GM12865 (cell line): ENCODE measurements around the gene ABHD18.
"Not testable (repeated sequence)": the region's sequence is repeated elsewhere in the genome, so short reads cannot be mapped to it uniquely, and the experiment has no call there.

Experiments used
- DNase-seq: peaks from one replicate; pipeline ENCODE4 v3.0.0; 2010; ENCODE audit warnings: low read depth
- H3K4me3 ChIP-seq: 2 replicates; pipeline ENCODE4 v1.5.1; 2011; ENCODE audit warnings: mild to moderate bottlenecking, low read depth, low read length, control low read depth
- CTCF ChIP-seq: IDR thresholded peaks from 2 replicates; pipeline ENCODE4 v1.5.1; 2011; ENCODE audit warnings: low read length, control low read depth, low read depth, inconsistent platforms; ENCODE audit not compliant: insufficient read depth; ENCODE audit errors: missing control alignments

The ABHD18 gene

GRCh38 chr4:128029907-128030306, 64.7 kb downstream of the ABHD18 start:
- TF ChIP-seq CTCF: no peak
- DNase-seq: no peak
- H3K4me3 ChIP-seq: no peak overlapping the region

GRCh38 chr4:128031756-128032384, 66.7 kb downstream of the ABHD18 start:
- DNase-seq: no peak
- TF ChIP-seq CTCF: no peak
- no peak overlapping the region for H3K4me3 ChIP-seq

GRCh38 chr4:128039568-128039967, 74.4 kb downstream of the ABHD18 start:
- DNase-seq: no peak
- TF ChIP-seq CTCF: no peak
- no peak overlapping the region for H3K4me3 ChIP-seq

- not testable (repeated sequence) for H3K4me3 ChIP-seq, DNase-seq
Observed at GRCh38 chr4:128047019-128047418, 81.8 kb downstream of the ABHD18 start.

GRCh38 chr4:128047514-128047913, 82.3 kb downstream of the ABHD18 start:
- not testable (repeated sequence) for DNase-seq, H3K4me3 ChIP-seq

- DNase-seq, H3K4me3 ChIP-seq: not testable (repeated sequence)
Observed at GRCh38 chr4:128051229-128051628, 86.0 kb downstream of the ABHD18 start.

GRCh38 chr4:128054907-128055306, 89.7 kb downstream of the ABHD18 start:
- DNase-seq, H3K4me3 ChIP-seq: not testable (repeated sequence)

GRCh38 chr4:128055441-128056206, 90.4 kb downstream of the ABHD18 start:
- DNase-seq, H3K4me3 ChIP-seq: not testable (repeated sequence)

GRCh38 chr4:128056396-128056795, 91.2 kb downstream of the ABHD18 start:
- no peak for TF ChIP-seq CTCF
- no peak for DNase-seq
- no peak overlapping the region for H3K4me3 ChIP-seq

- H3K4me3 ChIP-seq: peak overlapping the region; percentile 76
- peak; percentile 24 for DNase-seq
- TF ChIP-seq CTCF: no peak
Observed at GRCh38 chr4:128060121-128060698, 95.0 kb downstream of the ABHD18 start.
